ENCODE data around the gene TMEM123.

DNA sequence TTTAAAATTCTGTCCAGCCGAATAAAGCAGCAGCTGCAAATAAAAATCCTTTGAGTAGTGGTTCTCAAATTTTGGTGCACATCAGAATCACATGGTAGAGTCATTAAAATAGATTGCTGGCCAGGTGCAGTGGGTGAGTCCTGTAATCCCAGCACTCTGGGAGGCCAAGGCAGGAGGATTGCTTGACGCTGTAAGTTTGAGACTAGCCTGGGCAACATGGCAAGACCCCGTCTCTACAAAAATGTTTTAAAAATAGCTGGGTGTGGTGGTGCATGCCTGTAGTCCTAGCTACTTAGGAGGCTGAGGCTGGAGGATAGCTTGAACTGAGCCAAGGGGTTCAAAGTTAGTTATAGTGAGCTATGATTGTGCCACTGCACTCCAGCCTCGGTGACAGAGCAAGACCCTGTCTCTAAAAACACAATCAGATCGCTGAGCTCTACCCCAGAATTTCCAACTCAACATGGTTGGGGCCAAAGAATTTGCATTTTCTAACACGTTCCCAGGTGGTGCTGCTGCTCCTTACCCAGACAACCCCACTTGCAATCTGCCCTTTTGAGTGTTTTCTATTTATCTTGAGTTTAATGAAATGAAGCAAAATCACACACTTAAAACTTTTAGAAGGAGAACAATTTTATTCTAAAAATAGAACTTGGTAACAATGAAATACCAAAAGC lies 56.7 kb downstream of the TMEM123 start:
- no peak for TF ChIP-seq MXI1 (IDR thresholded peaks at IDR 0.05; ENCODE audit: borderline replicate concordance, low read depth, low read length)
- no peak for TF ChIP-seq FOS (IDR thresholded peaks at IDR 0.05; ENCODE audit: low read depth, low read length)
- TF ChIP-seq, protein P1, sequence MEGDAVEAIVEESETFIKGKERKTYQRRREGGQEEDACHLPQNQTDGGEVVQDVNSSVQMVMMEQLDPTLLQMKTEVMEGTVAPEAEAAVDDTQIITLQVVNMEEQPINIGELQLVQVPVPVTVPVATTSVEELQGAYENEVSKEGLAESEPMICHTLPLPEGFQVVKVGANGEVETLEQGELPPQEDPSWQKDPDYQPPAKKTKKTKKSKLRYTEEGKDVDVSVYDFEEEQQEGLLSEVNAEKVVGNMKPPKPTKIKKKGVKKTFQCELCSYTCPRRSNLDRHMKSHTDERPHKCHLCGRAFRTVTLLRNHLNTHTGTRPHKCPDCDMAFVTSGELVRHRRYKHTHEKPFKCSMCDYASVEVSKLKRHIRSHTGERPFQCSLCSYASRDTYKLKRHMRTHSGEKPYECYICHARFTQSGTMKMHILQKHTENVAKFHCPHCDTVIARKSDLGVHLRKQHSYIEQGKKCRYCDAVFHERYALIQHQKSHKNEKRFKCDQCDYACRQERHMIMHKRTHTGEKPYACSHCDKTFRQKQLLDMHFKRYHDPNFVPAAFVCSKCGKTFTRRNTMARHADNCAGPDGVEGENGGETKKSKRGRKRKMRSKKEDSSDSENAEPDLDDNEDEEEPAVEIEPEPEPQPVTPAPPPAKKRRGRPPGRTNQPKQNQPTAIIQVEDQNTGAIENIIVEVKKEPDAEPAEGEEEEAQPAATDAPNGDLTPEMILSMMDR (conservative IDR thresholded peaks at IDR 0.05; ENCODE audit: low read depth, low read length), result no peak
- TF ChIP-seq USF2 (IDR thresholded peaks at IDR 0.05; ENCODE audit: low read depth, low read length), result no peak
- TF ChIP-seq SMC3 (IDR thresholded peaks at IDR 0.05; ENCODE audit: low read depth, low read length), result no peak
- TF ChIP-seq POLR2A (IDR thresholded peaks at IDR 0.05; ENCODE audit: low read depth, low read length), result no peak
- TF ChIP-seq CEBPB (IDR thresholded peaks at IDR 0.05; ENCODE audit: low read depth, low read length), result no peak
- TF ChIP-seq NFE2L2 (IDR thresholded peaks at IDR 0.05; ENCODE audit: low read depth, low read length), result no peak
- TF ChIP-seq BHLHE40 (IDR thresholded peaks at IDR 0.05; ENCODE audit: low read depth, low read length), result no peak
- TF ChIP-seq RCOR1 (IDR thresholded peaks at IDR 0.05; ENCODE audit: insufficient replicate concordance, low read length), result no peak
- no peak for TF ChIP-seq RFX5 (IDR thresholded peaks at IDR 0.05; ENCODE audit: low read depth, low read length)
- no peak for TF ChIP-seq ELK1 (IDR thresholded peaks at IDR 0.05; ENCODE audit: borderline replicate concordance, low read depth, low read length)
